Transverse colon (tissue), 4 donors: Measurements from ENCODE around the gene SEMA4A.
"Not testable (repeated sequence)": the region's sequence is repeated elsewhere in the genome, so short reads cannot be mapped to it uniquely, and the experiment has no call there.

Experiments
- CTCF ChIP-seq, 5 experiments: fragments of 200-600 bp in 3 of 5; fragments of 450-650 bp in 2 of 5; sonication (generic) in 3 of 5; IDR thresholded peaks; 1 replicate in 2 of 5; 2 replicates in 3 of 5; pipeline ENCODE4 v1.5.1; 2016 to 2017; ENCODE audit warnings: antibody characterized with exemption in 5 of 5, inconsistent platforms in 3 of 5, mild to moderate bottlenecking in 2 of 5, moderate library complexity in 1 of 5
- POLR2A ChIP-seq: fragments of 450-650 bp; IDR thresholded peaks from one replicate; pipeline ENCODE4 v1.6.1; 2016; ENCODE audit warnings: antibody characterized with exemption, mild to moderate bottlenecking, moderate library complexity
- POLR2AphosphoS5 ChIP-seq, 3 donors: sonication (generic); formaldehyde crosslinking; IDR thresholded peaks; one replicate each; pipeline ENCODE4 v1.6.1; 2016; ENCODE audit warnings: antibody characterized with exemption in 3 of 3

DNA sequence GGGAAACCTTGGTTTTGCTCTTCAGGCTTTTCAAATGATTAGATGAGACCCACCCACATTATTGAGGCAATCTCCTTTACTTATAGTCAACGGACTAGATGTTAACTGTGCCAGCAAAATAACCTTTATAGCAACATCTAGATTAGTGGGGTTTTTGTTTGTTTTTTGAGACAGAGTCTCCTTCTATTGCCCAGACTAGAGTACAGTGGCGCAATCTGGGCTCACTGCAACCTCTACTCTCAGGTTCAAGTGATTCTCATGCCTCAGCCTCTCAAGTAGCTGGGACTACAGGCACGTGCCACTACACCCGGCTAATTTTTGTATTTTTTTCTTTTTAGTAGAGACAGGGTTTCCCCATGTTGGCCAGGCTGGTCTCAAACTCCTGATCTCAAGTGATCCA, 36.9 kb downstream of the SEMA4A start:
- not testable (repeated sequence) for TF ChIP-seq POLR2A; CTCF (IDR thresholded peaks at IDR 0.05); POLR2AphosphoS5 (IDR thresholded peaks at IDR 0.05)
